DOHH2 (cell line): ENCODE data around the gene P4HA2.

Experiments
- H3F3A ChIP-seq: fragments of 200-600 bp; sonication (generic), shearing (Covaris generic); 2 replicates; pipeline ENCODE4 v1.6.0; 2016; ENCODE audit warnings: antibody characterized with exemption, mild to moderate bottlenecking; ENCODE audit not compliant: control insufficient read depth, insufficient read depth
- H3K27ac ChIP-seq: fragments of 200-600 bp; sonication (generic); 2 replicates; pipeline ENCODE4 v1.5.1; 2014; ENCODE audit warnings: low read depth, mild to moderate bottlenecking, low read length, moderate library complexity
- H3K27me3 ChIP-seq: fragments of 200-600 bp; sonication (generic); 2 replicates; pipeline ENCODE4 v1.6.1; 2014; ENCODE audit warnings: mild to moderate bottlenecking, low read length, mixed read lengths; ENCODE audit not compliant: control insufficient read depth
- H3K36me3 ChIP-seq: fragments of 200-600 bp; sonication (generic); 2 replicates; pipeline ENCODE4 v1.6.1; 2014; ENCODE audit warnings: mild to moderate bottlenecking, low read length, moderate library complexity, mixed read lengths; ENCODE audit not compliant: control insufficient read depth
- H3K4me1 ChIP-seq: fragments of 200-600 bp; sonication (generic); 2 replicates; pipeline ENCODE4 v1.6.1; 2014; ENCODE audit warnings: mild to moderate bottlenecking, low read length, mixed read lengths; ENCODE audit not compliant: control insufficient read depth
- H3K4me2 ChIP-seq: fragments of 200-600 bp; sonication (generic); 2 replicates; pipeline ENCODE4 v1.6.0; 2014; ENCODE audit warnings: mild to moderate bottlenecking, low read length, moderate library complexity
- H3K4me3 ChIP-seq: fragments of 200-600 bp; sonication (generic); 2 replicates; pipeline ENCODE4 v1.5.1; 2014; ENCODE audit warnings: mild to moderate bottlenecking, low read length, mixed read lengths
- H3K79me2 ChIP-seq: fragments of 200-600 bp; sonication (generic); 2 replicates; pipeline ENCODE4 v1.6.1; 2014; ENCODE audit warnings: mild to moderate bottlenecking, low read length, mixed read lengths; ENCODE audit not compliant: control insufficient read depth
- H3K9me2 ChIP-seq: fragments of 200-600 bp; sonication (generic); replicated peaks from 2 replicates; pipeline ENCODE4 v1.6.1; 2014; ENCODE audit warnings: mild to moderate bottlenecking, low read length, mixed read lengths; ENCODE audit not compliant: control insufficient read depth
- H3K9me3 ChIP-seq: fragments of 200-600 bp; sonication (generic); 2 replicates; pipeline ENCODE4 v1.6.1; 2014; ENCODE audit warnings: antibody characterized with exemption, low read length, mixed read lengths; ENCODE audit not compliant: control insufficient read depth, insufficient read depth
- H4K20me1 ChIP-seq: fragments of 200-600 bp; sonication (generic); 2 replicates; pipeline ENCODE4 v1.6.0; 2014; ENCODE audit warnings: low read depth, mild to moderate bottlenecking, antibody characterized with exemption, low read length, moderate library complexity; ENCODE audit not compliant: control insufficient read depth, insufficient read depth
- CTCF ChIP-seq: fragments of 200-600 bp; sonication (generic); IDR thresholded peaks from one replicate; pipeline ENCODE4 v1.5.1; 2014; ENCODE audit warnings: antibody characterized with exemption, mild to moderate bottlenecking, low read depth, low read length; ENCODE audit not compliant: poor library complexity, severe bottlenecking
- EZH2phosphoT487 ChIP-seq: fragments of 200-600 bp; sonication (generic); IDR thresholded peaks from 2 replicates; pipeline ENCODE4 v1.6.1; 2017; ENCODE audit warnings: borderline replicate concordance, mild to moderate bottlenecking, antibody characterized with exemption, low read length, moderate library complexity, mixed read lengths

P4HA2 gene

GRCh38 chr5:132269635-132270334 lies 42.1 kb upstream of the P4HA2 start:
- Histone ChIP-seq H3K4me3 (no peak overlapping the region), H3K4me2 (no peak overlapping the region), H3K9me3 (no peaks in the 10 kb centered on the region), H3K9me2 (no peaks in the 10 kb centered on the region), H3K79me2 (no peaks in the 10 kb centered on the region), H3K36me3 (no peaks in the 10 kb centered on the region), H3F3A (no peaks in the 10 kb centered on the region), H3K27me3 (peaks cover 11% of the 10 kb centered on the region), H3K4me1 (no peaks in the 10 kb centered on the region), H4K20me1 (no peaks in the 10 kb centered on the region), H3K27ac (no peak overlapping the region)
- TF ChIP-seq EZH2phosphoT487, result no peak

GRCh38 chr5:132268769-132269551 lies 41.3 kb upstream of the P4HA2 start:
- H3K27ac ChIP-seq, result no peak overlapping the region
- H3K36me3 ChIP-seq, result no peaks in the 10 kb centered on the region
- no peak overlapping the region for H3K4me2 ChIP-seq

DNA sequence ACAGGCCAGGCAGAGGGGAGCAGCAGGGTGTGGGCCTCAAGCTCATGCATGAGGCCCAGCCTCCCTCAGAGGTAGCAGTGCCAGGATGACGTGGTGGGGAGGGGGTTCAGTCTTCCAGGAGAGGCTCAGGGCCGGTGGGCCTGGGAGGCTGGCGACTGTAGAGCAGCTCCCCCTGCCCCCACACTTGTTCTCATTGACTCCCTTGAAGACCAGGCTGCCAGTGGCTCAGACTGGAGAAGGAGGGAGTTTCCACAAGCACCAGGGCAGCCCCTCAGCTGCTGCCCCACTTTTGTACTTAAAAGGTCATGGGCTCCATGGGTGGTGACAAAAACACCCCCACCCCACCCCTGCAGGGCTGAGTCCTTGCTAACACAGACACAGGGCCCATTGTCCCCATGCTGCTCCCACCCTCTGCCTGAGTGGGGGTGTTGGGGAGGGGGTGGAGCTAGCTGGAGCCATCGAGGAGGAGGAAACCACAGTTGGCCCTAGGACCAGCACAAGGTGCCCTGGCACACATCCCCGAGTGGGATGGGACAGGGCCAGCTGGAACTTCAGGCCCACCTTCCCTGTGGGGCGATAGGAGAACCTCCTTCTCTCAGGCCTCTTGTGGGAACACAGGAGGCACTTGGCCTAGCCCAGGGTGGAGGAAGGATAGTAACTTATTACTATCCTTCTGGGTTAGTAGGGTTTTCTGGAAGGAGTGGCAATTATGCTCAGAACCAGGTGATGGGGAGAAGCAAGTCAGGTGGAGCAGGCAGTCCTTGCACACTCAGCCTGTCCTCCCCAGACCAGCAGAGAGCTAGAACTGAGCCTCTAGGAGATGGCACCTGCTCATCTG lies 40.5 kb upstream of the P4HA2 start:
- Histone ChIP-seq H4K20me1 (no peaks in the 10 kb centered on the region), H3K9me3 (no peaks in the 10 kb centered on the region), H3F3A (no peaks in the 10 kb centered on the region), H3K79me2 (no peaks in the 10 kb centered on the region), H3K9me2 (no peaks in the 10 kb centered on the region), H3K4me2 (no peak overlapping the region), H3K27me3 (peaks cover 12% of the 10 kb centered on the region), H3K4me3 (no peak overlapping the region), H3K27ac (no peak overlapping the region), H3K36me3 (no peaks in the 10 kb centered on the region), H3K4me1 (no peaks in the 10 kb centered on the region)
- no peak for TF ChIP-seq CTCF
- TF ChIP-seq EZH2phosphoT487, result no peak

More at GRCh38 chr5:132268769-132269551, 41.3 kb upstream of the P4HA2 start:
- H3F3A ChIP-seq, result no peaks in the 10 kb centered on the region
- TF ChIP-seq CTCF (no peak), EZH2phosphoT487 (no peak)
- H4K20me1 ChIP-seq, result no peaks in the 10 kb centered on the region
- H3K9me3 ChIP-seq, result no peaks in the 10 kb centered on the region
- H3K27me3 ChIP-seq, result peaks cover 12% of the 10 kb centered on the region
- no peak overlapping the region for H3K4me3 ChIP-seq
- H3K79me2 ChIP-seq, result no peaks in the 10 kb centered on the region
- H3K4me1 ChIP-seq, result no peaks in the 10 kb centered on the region
- no peaks in the 10 kb centered on the region for H3K9me2 ChIP-seq
